GM12874 (cell line): ENCODE measurements around the gene RASEF.

ENCODE experiments used
- TF ChIP-seq, protein P1 (sequence below): IDR thresholded peaks from 2 replicates; pipeline ENCODE4 v1.5.1; 2011; ENCODE audit warnings: low read depth, mild to moderate bottlenecking, control low read depth, low read length, moderate library complexity; ENCODE audit not compliant: insufficient read depth

RASEF gene

DNA sequence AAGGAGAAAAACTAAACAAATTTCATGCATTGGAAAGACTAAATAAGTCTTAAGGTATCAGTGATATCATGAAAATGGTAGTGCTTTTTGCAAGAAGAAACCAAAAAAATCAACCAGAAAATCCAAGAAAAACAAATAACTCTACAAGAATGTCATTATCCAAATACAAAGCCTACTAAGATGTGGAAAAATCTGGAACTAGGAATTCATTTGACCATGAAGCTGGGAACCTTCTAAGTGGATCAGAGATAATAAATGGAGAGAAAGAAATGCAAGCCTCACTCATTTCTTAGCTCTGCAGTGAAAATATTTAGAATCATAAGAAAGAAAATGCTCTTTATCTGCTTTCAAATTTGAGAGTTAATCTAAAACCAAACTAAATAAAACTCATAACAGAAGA, 51.3 kb downstream of the RASEF start:
- TF ChIP-seq, protein P1, sequence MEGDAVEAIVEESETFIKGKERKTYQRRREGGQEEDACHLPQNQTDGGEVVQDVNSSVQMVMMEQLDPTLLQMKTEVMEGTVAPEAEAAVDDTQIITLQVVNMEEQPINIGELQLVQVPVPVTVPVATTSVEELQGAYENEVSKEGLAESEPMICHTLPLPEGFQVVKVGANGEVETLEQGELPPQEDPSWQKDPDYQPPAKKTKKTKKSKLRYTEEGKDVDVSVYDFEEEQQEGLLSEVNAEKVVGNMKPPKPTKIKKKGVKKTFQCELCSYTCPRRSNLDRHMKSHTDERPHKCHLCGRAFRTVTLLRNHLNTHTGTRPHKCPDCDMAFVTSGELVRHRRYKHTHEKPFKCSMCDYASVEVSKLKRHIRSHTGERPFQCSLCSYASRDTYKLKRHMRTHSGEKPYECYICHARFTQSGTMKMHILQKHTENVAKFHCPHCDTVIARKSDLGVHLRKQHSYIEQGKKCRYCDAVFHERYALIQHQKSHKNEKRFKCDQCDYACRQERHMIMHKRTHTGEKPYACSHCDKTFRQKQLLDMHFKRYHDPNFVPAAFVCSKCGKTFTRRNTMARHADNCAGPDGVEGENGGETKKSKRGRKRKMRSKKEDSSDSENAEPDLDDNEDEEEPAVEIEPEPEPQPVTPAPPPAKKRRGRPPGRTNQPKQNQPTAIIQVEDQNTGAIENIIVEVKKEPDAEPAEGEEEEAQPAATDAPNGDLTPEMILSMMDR = no peak

DNA sequence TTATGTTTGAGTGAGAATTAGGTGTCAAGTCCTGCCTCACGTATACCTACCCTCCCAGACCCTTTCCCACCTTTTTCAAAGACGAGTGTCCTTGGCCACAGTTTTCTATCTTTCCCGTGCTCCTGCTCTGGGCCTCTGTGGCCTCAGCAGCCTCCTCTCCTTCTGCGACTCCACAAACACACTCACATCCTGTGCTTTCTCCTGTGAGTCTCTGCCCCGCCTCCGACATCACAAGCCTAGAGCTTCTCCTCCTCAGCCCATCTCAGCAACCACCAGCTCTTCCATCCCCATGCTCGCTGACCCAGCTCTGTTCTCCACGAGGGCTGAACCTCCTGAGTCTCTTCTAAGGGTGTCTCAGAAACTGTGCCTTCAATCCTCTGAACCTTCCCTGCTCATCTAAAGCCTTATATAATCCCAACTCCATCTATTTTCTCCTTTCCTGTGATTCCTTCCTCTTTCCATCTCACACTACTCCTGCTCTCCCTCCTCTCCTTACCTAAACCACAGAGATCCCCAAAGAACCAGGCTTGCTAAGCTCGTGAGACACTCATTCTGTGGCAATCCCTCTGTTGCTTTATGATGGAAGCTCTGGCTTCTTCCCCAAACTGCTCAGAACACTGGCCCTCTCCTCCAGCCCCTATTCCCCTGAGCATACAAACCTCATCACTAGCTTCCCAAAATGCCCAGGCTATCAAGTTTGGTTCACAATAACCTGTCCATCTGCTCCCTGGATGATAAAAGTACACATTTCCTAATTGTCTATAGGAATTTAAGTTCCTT, 55.2 kb downstream of the RASEF start:
- TF ChIP-seq, protein P1 = no peak

DNA sequence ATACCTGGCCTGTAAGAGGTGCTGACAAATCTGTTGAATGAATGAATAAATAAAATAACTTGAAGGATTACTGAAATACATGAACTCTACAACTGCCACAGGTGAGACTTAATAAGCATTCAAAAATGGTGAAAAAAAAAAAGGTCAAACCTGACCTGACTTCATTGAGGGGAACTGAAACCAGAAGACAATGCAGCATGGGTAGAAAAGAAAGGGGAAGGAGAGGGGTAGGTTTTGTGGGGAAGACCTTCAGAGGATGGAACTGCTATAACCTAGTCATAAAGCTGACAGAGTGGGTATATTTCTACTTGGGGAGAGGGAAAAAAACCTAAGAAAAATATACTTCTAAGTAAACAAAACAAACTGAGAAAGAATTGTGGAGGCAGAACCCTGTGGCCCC, 56.6 kb downstream of the RASEF start:
- TF ChIP-seq, protein P1 = no peak

DNA sequence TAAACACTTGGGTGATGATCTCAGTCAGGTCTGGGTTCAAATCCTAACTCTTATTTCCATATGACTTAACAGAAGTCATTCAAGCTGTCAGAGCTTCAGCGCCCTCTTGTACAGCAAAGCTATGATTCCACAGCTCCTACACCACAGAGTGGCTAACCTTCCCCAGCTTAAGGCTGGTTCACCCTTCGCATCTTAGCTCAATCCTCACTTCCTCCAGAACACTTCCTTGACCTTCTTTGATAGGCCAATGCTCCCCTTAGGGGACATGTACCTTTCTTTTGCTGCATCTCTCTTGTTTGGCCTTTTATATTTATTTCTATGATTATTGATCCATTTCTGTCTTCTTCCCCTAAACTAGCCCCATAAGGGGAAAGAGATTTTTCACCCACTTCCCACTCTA, 57.0 kb downstream of the RASEF start:
- TF ChIP-seq, protein P1 = no peak

DNA sequence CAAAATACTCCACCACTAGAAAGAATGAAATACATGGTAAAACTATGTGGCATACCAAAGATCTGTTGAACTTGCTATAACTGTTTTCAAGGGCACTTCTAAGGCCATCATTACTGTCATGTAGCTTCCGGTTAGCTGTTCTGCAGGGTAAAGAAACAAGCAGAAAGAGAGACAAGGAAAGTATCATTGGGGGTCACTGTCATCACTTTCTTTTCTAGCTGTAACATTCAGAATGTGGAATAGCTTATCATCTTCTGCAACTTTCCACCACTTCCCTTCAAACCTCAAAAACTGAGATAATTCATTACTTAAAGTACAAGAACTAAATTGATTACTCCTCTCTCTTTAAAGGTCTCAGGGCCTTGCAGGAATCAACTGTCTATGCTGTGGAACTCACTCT, 57.6 kb downstream of the RASEF start:
- TF ChIP-seq, protein P1 = no peak

DNA sequence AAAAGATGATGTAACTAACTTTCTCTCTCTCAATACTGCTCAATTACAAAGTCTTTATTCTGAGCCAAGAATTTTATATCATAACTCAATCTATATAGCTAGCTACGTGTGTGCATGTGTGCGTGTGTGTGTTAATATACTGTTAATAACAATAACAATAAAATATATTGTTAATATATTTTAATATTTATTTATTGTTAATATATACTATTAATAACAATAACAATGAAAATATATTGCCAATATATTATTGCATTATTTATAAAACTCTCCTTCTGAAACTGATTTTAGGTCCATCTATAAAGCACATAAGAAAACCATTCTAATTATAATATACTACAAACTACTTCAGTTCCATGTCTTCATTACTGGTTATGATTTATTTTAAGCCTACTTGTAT, 60.6 kb downstream of the RASEF start:
- TF ChIP-seq, protein P1 = no peak

DNA sequence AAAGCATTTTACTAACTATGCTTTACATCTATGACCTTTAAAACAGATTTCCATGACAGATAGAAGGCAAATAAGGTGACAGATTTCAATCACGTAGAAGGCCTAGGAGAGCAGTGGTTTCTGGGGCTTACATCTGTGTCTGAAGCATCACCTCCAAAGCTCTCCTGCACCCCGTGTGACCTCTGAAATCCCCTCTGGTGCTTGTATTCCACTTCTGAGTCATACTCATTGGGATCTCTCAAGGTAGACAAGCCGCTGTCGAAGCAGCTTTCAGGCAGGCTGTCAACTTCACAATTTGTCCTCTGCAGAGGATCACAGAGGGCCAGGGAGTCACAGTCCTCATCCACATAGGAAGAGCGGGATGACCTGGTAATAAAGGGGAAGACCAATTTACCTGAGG, 62.2 kb downstream of the RASEF start:
- TF ChIP-seq, protein P1 = no peak
